GM23248 (cell line): Measurements from ENCODE around the gene PGBD5. TPM values are rescaled to one million over a fixed set of nuclear protein-coding genes. Genes with fewer than 3 reads are reported as not detected.
"Not testable (repeated sequence)": the region's sequence is repeated elsewhere in the genome, so short reads cannot be mapped to it uniquely, and the experiment has no call there.

Experiments used
- DNase-seq: peaks from one replicate; pipeline ENCODE4 v3.0.0-alpha.2; 2015
- H2AFZ ChIP-seq: fragments of 200-600 bp; sonication (generic); 2 replicates; pipeline ENCODE4 v1.6.1; 2016; ENCODE audit warnings: antibody characterized with exemption
- H3F3A ChIP-seq: fragments of 200-600 bp; sonication (generic); 2 replicates; pipeline ENCODE4 v1.6.1; 2016; ENCODE audit warnings: mild to moderate bottlenecking, antibody characterized with exemption, mixed run types; ENCODE audit not compliant: insufficient read depth
- H3K27ac ChIP-seq: fragments of 200-600 bp; sonication (generic); 2 replicates; pipeline ENCODE4 v1.5.1; 2016; ENCODE audit warnings: mild to moderate bottlenecking
- H3K27me3 ChIP-seq: fragments of 200-600 bp; sonication (generic); replicated peaks from 2 replicates; pipeline ENCODE4 v1.6.1; 2016; ENCODE audit warnings: mild to moderate bottlenecking; ENCODE audit not compliant: insufficient read depth
- H3K36me3 ChIP-seq: fragments of 200-600 bp; sonication (generic); 2 replicates; pipeline ENCODE4 v1.6.1; 2016; ENCODE audit warnings: low read depth, mild to moderate bottlenecking
- H3K4me1 ChIP-seq: fragments of 200-600 bp; sonication (generic); 2 replicates; pipeline ENCODE4 v1.6.1; 2016; ENCODE audit warnings: mild to moderate bottlenecking; ENCODE audit not compliant: insufficient read depth
- H3K4me2 ChIP-seq: fragments of 200-600 bp; sonication (generic); one replicate; pipeline ENCODE4 v1.6.1; 2016; ENCODE audit warnings: mild to moderate bottlenecking; ENCODE audit not compliant: unreplicated experiment
- H3K4me3 ChIP-seq: fragments of 200-600 bp; sonication (generic); 2 replicates; pipeline ENCODE4 v1.5.1; 2016; ENCODE audit warnings: mild to moderate bottlenecking
- H3K79me2 ChIP-seq: fragments of 200-600 bp; sonication (generic); 2 replicates; pipeline ENCODE4 v1.6.1; 2016; ENCODE audit warnings: mild to moderate bottlenecking; ENCODE audit not compliant: insufficient read depth
- H3K9ac ChIP-seq: fragments of 200-600 bp; sonication (generic); 2 replicates; pipeline ENCODE4 v1.6.1; 2016; ENCODE audit warnings: mild to moderate bottlenecking
- H3K9me2 ChIP-seq: fragments of 200-600 bp; sonication (generic); 2 replicates; pipeline ENCODE4 v1.6.1; 2016; ENCODE audit warnings: mixed run types, mild to moderate bottlenecking, moderate library complexity; ENCODE audit not compliant: insufficient read depth
- H3K9me3 ChIP-seq: fragments of 200-600 bp; sonication (generic); one replicate; pipeline ENCODE4 v1.6.1; 2017; ENCODE audit warnings: low read depth
- H4K20me1 ChIP-seq: fragments of 200-600 bp; sonication (generic); 2 replicates; pipeline ENCODE4 v1.6.0; 2016; ENCODE audit not compliant: insufficient read depth
- EZH2 ChIP-seq: fragments of 200-600 bp; sonication (generic); IDR thresholded peaks from 2 replicates; pipeline ENCODE4 v1.6.1; 2018; ENCODE audit warnings: antibody characterized with exemption, mild to moderate bottlenecking; ENCODE audit not compliant: insufficient read depth, poor library complexity, severe bottlenecking
- EZH2phosphoT487 ChIP-seq: fragments of 200-600 bp; sonication (generic); IDR thresholded peaks from 2 replicates; pipeline ENCODE4 v1.6.1; 2018; ENCODE audit warnings: antibody characterized with exemption, moderate library complexity, mild to moderate bottlenecking, low read depth; ENCODE audit not compliant: insufficient read depth
- WGBS, 2 experiments: methylation state at CpG; one replicate each; pipeline ENCODE4 v1.1.6; 2015 to 2017; ENCODE audit warnings: low lambda C conversion rate in 2 of 2, low coverage in 1 of 2; ENCODE audit errors: missing lambda C conversion rate in 2 of 2; 5-methylcytosine and 5-hydroxymethylcytosine counted together
- in situ Hi-C: fragments of 300-500 bp; cut with MboI; formaldehyde crosslinking; loops from 2 replicates; pipeline ENCODE4 v1.15.0; 2020
- polyA plus RNA-seq: library from polyadenylated mRNA; unstranded; fragments of >200 nt; fragmentation: Nextera tagmentation; extraction: Ambion mirVana; gene quantifications from 2 replicates; pipeline ENCODE4 v1.2.1, GENCODE V29; 2016
- total RNA-seq: library from RNA; depleted of rRNA; stranded (reverse); fragments of >200 nt; shearing (Covaris generic); gene quantifications from 2 replicates; pipeline ENCODE4 v1.2.3, GENCODE V29; 2014; rRNA removed

PGBD5 gene, protein sequence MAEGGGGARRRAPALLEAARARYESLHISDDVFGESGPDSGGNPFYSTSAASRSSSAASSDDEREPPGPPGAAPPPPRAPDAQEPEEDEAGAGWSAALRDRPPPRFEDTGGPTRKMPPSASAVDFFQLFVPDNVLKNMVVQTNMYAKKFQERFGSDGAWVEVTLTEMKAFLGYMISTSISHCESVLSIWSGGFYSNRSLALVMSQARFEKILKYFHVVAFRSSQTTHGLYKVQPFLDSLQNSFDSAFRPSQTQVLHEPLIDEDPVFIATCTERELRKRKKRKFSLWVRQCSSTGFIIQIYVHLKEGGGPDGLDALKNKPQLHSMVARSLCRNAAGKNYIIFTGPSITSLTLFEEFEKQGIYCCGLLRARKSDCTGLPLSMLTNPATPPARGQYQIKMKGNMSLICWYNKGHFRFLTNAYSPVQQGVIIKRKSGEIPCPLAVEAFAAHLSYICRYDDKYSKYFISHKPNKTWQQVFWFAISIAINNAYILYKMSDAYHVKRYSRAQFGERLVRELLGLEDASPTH
- total RNA-seq: 0.32 and 3.8 TPM in 2 replicates
- polyA plus RNA-seq: 0.15 and 0.23 TPM in 2 replicates

DNA sequence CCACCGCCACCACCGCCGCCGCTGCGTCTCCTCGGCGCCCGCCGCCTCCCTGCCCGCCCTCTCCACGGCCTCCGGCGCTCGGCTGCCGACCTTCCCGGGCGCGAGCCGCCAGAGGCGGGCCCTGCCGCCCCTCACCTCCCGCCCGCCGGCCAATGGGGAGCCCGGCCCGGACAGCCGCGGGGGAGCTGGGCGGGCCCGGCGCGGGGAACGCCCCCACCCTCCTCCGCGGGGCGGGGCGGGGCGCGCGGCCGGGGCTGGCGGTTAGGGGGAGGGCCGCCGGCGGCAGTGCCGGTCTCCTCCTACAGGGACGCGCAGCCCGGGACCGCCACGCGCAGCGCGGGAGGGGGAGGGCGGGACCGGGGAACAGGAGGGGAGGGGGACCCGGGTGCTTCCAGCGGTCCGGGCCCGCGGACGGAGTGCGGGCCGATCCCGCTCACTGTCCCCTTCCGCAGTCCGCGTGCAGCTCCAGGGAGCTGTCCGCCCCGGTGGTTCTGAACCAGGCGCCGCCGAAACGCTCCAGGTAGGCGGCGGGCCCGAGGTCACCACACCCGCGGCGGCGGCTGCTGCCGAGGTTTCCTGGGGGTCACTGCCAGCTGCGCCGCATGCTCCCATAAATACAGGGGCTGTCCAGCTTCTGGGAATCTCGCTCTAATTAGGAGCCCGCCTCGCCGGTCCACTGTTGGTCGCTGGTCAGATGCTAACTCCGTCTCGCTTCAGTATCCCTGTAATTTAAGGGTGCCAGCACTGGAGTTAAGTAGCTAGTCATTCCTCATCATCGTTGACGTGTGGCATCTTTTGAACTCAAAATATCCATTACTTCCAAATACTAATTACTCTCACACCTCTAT is at the start of gene PGBD5:
PGBD5 (minus strand) TSS at position 87 of the 848 bp plus-strand sequence. CDS start 404 bp downstream, outside the sequence.
- no peaks in the 10 kb centered on the region for H3K9me3 ChIP-seq
- WGBS, 2 experiments: 1 to 4% methylated on average over 19 to 56 of the region's 93 CpGs
- H3F3A ChIP-seq: no peaks in the 10 kb centered on the region
- no peak within 1 kb of the TSS for H2AFZ ChIP-seq
- H3K4me3 ChIP-seq: peak within 1 kb of the TSS; percentile 67
- H3K36me3 ChIP-seq: no peaks in the 10 kb centered on the region
- no peak within 1 kb of the TSS for H3K27ac ChIP-seq
- H3K27me3 ChIP-seq: peaks cover 29% of the 10 kb centered on the region
- TF ChIP-seq EZH2phosphoT487 (no peak), EZH2 (no peak)
- H4K20me1 ChIP-seq: no peaks in the 10 kb centered on the region
- H3K9ac ChIP-seq: no peak within 1 kb of the TSS
- in situ Hi-C loops: no loop called here
- peak within 1 kb of the TSS; percentile 48 for H3K4me2 ChIP-seq
- no peaks in the 10 kb centered on the region for H3K9me2 ChIP-seq
- DNase-seq: peak; percentile 74
- no peaks in the 10 kb centered on the region for H3K4me1 ChIP-seq
- H3K79me2 ChIP-seq: no peaks in the 10 kb centered on the region

DNA sequence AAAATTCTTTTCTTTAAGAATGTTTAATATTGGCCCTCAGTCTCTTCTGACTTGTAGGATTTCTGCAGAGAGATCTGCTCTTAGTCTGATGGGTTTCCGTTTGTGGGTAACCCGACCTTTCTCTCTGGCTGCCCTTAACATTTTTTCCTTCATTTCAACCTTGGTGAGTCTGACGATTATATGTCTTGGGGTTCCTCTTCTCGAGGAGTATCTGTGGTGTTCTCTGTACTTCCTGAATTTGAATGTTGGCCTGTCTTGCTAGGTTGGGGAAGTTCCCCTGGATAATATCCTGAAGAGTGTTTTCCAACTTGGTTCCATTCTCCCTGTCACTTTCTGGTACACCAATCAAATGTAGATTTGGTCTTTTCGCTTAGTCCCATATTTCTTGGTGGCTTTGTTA is 48.8 kb upstream of the PGBD5 start:
- H3K27me3 ChIP-seq, H3K9me3 ChIP-seq, DNase-seq, H2AFZ ChIP-seq, H3K9me2 ChIP-seq, H4K20me1 ChIP-seq, H3K4me1 ChIP-seq, H3K9ac ChIP-seq, H3K4me2 ChIP-seq, H3K79me2 ChIP-seq, H3K4me3 ChIP-seq, in situ Hi-C loops, H3K27ac ChIP-seq, H3K36me3 ChIP-seq, H3F3A ChIP-seq: not testable (repeated sequence)
- 33 to 42% methylated on average over 5 of the region's 5 CpGs for WGBS, 2 experiments

DNA sequence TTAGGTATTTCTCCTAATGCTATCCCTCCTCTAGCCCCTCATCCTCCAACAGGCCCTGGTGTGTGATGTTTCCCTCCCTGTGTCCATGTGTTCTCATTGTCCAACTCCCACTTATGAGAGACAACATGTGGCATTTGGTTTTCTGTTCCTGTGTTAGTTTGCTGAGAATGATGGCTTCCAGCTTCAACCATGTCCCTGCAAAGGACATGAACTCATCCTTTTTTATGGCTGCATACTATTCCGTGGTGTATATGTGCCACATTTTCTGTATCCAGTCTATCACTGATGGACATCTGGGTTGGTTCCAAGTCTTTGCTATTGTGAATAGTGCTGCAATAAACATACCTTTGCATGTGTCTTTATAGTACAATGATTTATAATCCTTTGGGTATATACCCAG is 44.6 kb upstream of the PGBD5 start:
- H3F3A ChIP-seq, H3K36me3 ChIP-seq, H3K9me3 ChIP-seq, H4K20me1 ChIP-seq, in situ Hi-C loops, H3K79me2 ChIP-seq, DNase-seq, H3K27ac ChIP-seq, H3K9ac ChIP-seq, H3K4me1 ChIP-seq, H3K27me3 ChIP-seq, H2AFZ ChIP-seq, H3K4me2 ChIP-seq, H3K9me2 ChIP-seq, H3K4me3 ChIP-seq: not testable (repeated sequence)
- 54% methylated on average over 1 of the region's 1 CpG for WGBS, 2 experiments

DNA sequence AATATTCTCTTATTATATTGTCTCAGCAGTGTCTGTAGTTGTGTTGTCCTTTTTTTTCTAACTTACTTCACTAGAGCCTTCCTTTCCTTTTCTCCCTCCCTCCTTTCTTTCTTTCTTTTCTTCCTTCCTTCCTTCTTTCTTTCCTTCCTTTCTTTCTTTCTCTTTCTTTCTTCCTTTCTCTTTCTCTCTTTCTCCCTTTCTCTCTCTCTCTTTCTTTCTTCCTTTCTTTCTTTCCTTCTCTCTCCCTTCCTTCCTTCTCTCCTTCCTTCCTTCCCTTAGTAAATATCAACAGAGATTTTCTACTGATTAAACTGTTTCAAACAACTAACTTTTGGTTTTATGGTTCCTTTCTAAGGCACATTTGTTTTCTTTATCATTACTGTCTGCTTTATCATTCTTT is 43.1 kb upstream of the PGBD5 start:
- in situ Hi-C loops: no loop called here
- Histone ChIP-seq H3K4me2 (no peak overlapping the region), H3K9me2 (no peaks in the 10 kb centered on the region), H3K79me2 (no peaks in the 10 kb centered on the region), H3K9me3 (no peaks in the 10 kb centered on the region), H3K27ac (no peak overlapping the region), H3K4me3 (no peak overlapping the region), H3K27me3 (no peaks in the 10 kb centered on the region), H4K20me1 (no peaks in the 10 kb centered on the region), H3F3A (no peaks in the 10 kb centered on the region), H3K4me1 (no peaks in the 10 kb centered on the region), H2AFZ (no peak overlapping the region), H3K36me3 (no peaks in the 10 kb centered on the region), H3K9ac (no peak overlapping the region)
- TF ChIP-seq EZH2 (no peak), EZH2phosphoT487 (no peak)
- no peak for DNase-seq
